Bronchial smooth muscle cell (primary cell): ENCODE results near the gene ARMCX5. TPM values are rescaled to one million over a fixed set of nuclear protein-coding genes. Genes with fewer than 3 reads are reported as not detected.

Source experiments
- total RNA-seq: library from RNA; depleted of rRNA; stranded (reverse); fragments of >200 nt; gene quantifications from 2 replicates; pipeline ENCODE4 v1.2.1, GENCODE V29; 2014

Gene ARMCX5
- total RNA-seq, result 18.3 and 22.0 TPM in 2 replicates

GRCh38 chrX:102599084-102599950, at the start of gene ARMCX5:
Gene ARMCX5 (plus strand): TSS chrX:102599515. CDS start chrX:102602142, 2,627 bp downstream.

GRCh38 chrX:102651242-102652011, 52.1 kb downstream of the ARMCX5 start, which contains the start of gene GPRASP1:
Gene GPRASP1 (plus strand): TSS chrX:102651483. CDS start chrX:102653914, 2,431 bp downstream.

Other genes with a start within 250 kb of the ARMCX5 start
- not detected in 2 replicates for gene NXF2B, start 159.5 kb upstream of the ARMCX5 start, total RNA-seq
- not detected in 2 replicates for gene TCP11X2, start 127.7 kb upstream of the ARMCX5 start, total RNA-seq
- gene TMSB15A, start 82.8 kb upstream of the ARMCX5 start, total RNA-seq, result 0.43 and 2.0 TPM in 2 replicates
- 5.2 and 5.8 TPM in 2 replicates for gene GPRASP1, start 52.0 kb downstream of the ARMCX5 start, total RNA-seq
- 22.5 and 24.5 TPM in 2 replicates for gene GPRASP2, start 112.9 kb downstream of the ARMCX5 start, total RNA-seq
- 9.1 and 9.8 TPM in 2 replicates for gene GPRASP3, start 121.2 kb downstream of the ARMCX5 start, total RNA-seq